Panc1 (cell line): ENCODE results near the gene TBC1D24. TPM values are rescaled to one million over a fixed set of nuclear protein-coding genes. Genes with fewer than 3 reads are reported as not detected.

Experiments used
- ATAC-seq: fragments of 200-7000 bp; cut with Tn5 transposase; 2 replicates; pipeline ENCODE4 v1.9.1; 2020; ENCODE audit warnings: mild to moderate bottlenecking, moderate library complexity
- BruUV-seq: library from RNA; stranded (reverse); fragments of 400-500 nt; replicated peaks from 2 replicates; lab custom pipeline; 2021; lab: Mats Ljungman, UMichigan
- CTCF ChIA-PET: fragments of 300-600 bp; sonication (Branson Sonifier 250); formaldehyde crosslinking; loops from one replicate; lab custom pipeline; 2022; ENCODE audit warnings: antibody characterized with exemption; lab: Charles Lee
- POLR2A ChIA-PET: fragments of 300-600 bp; sonication (Branson Sonifier 250); formaldehyde crosslinking; loops from one replicate; lab custom pipeline; 2022; ENCODE audit warnings: antibody characterized with exemption; lab: Charles Lee
- DNase-seq: peaks from one replicate; pipeline ENCODE4 v3.0.0-alpha.2; 2010; ENCODE audit warnings: low read depth, low spot score
- H3K27ac ChIP-seq: 2 replicates; pipeline ENCODE4 v1.5.1; 2011; ENCODE audit warnings: mild to moderate bottlenecking, low read length, inconsistent platforms
- H3K27me3 ChIP-seq: fragments of 200-500 bp; sonication (Bioruptor generic); 2 replicates; pipeline ENCODE4 v1.6.0; 2014; ENCODE audit warnings: low read length, inconsistent platforms; ENCODE audit not compliant: control insufficient read depth, insufficient read depth
- H3K36me3 ChIP-seq: fragments of 200-500 bp; sonication (Bioruptor generic); 2 replicates; pipeline ENCODE4 v1.5.1; 2014; ENCODE audit warnings: inconsistent platforms, mild to moderate bottlenecking, low read length, moderate library complexity; ENCODE audit not compliant: control insufficient read depth, insufficient read depth
- H3K4me1 ChIP-seq: 2 replicates; pipeline ENCODE4 v1.5.1; 2011; ENCODE audit warnings: inconsistent platforms, mild to moderate bottlenecking, low read length, moderate library complexity; ENCODE audit not compliant: control insufficient read depth, insufficient read depth
- H3K4me3 ChIP-seq, 2 experiments: 2 replicates each; pipeline ENCODE4 v1.5.1; 2011 to 2012; ENCODE audit warnings: low read depth in 2 of 2, low read length in 2 of 2, mild to moderate bottlenecking in 2 of 2, inconsistent platforms in 1 of 2, moderate library complexity in 1 of 2
- H3K9me3 ChIP-seq: fragments of 200-500 bp; sonication (Bioruptor generic); 2 replicates; pipeline ENCODE4 v1.5.1; 2014; ENCODE audit warnings: low read depth, mild to moderate bottlenecking, inconsistent platforms, low read length, moderate library complexity; ENCODE audit not compliant: control insufficient read depth, insufficient read depth
- POLR2AphosphoS5 ChIP-seq: IDR thresholded peaks from 2 replicates; pipeline ENCODE4 v1.6.1; 2012; ENCODE audit warnings: mild to moderate bottlenecking, low read depth, low read length, moderate library complexity
- SIN3A ChIP-seq: IDR thresholded peaks from 2 replicates; pipeline ENCODE4 v1.6.1; 2012; ENCODE audit warnings: low read depth, mild to moderate bottlenecking, low read length, moderate library complexity, borderline replicate concordance; ENCODE audit not compliant: insufficient read depth
- TCF7L2 ChIP-seq: IDR thresholded peaks from 2 replicates; pipeline ENCODE4 v1.6.1; 2011; ENCODE audit warnings: mild to moderate bottlenecking, low read depth, low read length, inconsistent platforms
- in situ Hi-C: cut with HindIII; loops from 2 replicates; pipeline ENCODE4 v1.10.0; 2016; ENCODE audit warnings: low sequenced_read_pairs, low pct_unique_long_range_greater_than_20kb
- intact Hi-C: fragments of 100-400 bp; cut with micrococcal nuclease; formaldehyde crosslinking; loops from one replicate; pipeline ENCODE4 v1.10.0; 2022; ENCODE audit not compliant: unreplicated experiment
- total RNA-seq: library from RNA; stranded (reverse); gene quantifications from one replicate; pipeline ENCODE4 v1.2.1, GENCODE V29; 2021; ENCODE audit not compliant: unreplicated experiment
- TF ChIP-seq, protein P1 (sequence below), 2 experiments: IDR thresholded peaks; 2 replicates each; pipeline ENCODE4 v1.6.1; 2011 to 2012; ENCODE audit warnings: low read depth in 2 of 2, control low read depth in 1 of 2, low read length in 1 of 2, mild to moderate bottlenecking in 1 of 2, moderate library complexity in 1 of 2; ENCODE audit not compliant: insufficient read depth in 1 of 2
- TF ChIP-seq, protein P2 (sequence below): fragments of 450-650 bp; IDR thresholded peaks from 2 replicates; pipeline ENCODE4 v1.5.1; 2017; ENCODE audit warnings: mild to moderate bottlenecking

Gene TBC1D24
- total RNA-seq, 1 experiment from 2014 or later: 26.7 TPM

DNA sequence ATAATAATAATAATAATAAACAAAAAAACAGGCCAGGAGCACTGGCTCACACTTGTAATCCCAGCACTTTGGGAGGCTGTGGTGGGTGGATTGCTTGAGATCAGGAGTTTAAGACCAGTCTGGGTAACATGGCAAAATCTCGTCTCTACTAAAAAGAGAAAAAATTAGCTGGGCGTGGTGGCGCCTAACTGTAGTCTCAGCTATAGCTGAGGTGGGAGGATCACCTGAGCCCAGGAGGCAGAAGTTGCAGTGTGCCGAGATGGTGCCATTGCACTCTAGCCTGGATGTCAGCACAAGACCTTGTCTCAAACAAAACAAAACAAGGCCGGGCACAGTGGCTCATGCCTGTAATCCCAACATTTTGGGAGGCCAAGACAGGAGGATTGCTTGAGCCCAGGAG, 20.1 kb downstream of the TBC1D24 start:
- ATAC-seq: no peak
- no peak for TF ChIP-seq TCF7L2
- no peak for TF ChIP-seq SIN3A
- TF ChIP-seq, protein P1, sequence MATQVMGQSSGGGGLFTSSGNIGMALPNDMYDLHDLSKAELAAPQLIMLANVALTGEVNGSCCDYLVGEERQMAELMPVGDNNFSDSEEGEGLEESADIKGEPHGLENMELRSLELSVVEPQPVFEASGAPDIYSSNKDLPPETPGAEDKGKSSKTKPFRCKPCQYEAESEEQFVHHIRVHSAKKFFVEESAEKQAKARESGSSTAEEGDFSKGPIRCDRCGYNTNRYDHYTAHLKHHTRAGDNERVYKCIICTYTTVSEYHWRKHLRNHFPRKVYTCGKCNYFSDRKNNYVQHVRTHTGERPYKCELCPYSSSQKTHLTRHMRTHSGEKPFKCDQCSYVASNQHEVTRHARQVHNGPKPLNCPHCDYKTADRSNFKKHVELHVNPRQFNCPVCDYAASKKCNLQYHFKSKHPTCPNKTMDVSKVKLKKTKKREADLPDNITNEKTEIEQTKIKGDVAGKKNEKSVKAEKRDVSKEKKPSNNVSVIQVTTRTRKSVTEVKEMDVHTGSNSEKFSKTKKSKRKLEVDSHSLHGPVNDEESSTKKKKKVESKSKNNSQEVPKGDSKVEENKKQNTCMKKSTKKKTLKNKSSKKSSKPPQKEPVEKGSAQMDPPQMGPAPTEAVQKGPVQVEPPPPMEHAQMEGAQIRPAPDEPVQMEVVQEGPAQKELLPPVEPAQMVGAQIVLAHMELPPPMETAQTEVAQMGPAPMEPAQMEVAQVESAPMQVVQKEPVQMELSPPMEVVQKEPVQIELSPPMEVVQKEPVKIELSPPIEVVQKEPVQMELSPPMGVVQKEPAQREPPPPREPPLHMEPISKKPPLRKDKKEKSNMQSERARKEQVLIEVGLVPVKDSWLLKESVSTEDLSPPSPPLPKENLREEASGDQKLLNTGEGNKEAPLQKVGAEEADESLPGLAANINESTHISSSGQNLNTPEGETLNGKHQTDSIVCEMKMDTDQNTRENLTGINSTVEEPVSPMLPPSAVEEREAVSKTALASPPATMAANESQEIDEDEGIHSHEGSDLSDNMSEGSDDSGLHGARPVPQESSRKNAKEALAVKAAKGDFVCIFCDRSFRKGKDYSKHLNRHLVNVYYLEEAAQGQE (IDR thresholded peaks at IDR 0.05; ENCODE audit: insufficient read depth in 1 of 2, low read depth in 2 of 2, low read length in 1 of 2): no peak
- TF ChIP-seq POLR2AphosphoS5: no peak
- TF ChIP-seq, protein P2, sequence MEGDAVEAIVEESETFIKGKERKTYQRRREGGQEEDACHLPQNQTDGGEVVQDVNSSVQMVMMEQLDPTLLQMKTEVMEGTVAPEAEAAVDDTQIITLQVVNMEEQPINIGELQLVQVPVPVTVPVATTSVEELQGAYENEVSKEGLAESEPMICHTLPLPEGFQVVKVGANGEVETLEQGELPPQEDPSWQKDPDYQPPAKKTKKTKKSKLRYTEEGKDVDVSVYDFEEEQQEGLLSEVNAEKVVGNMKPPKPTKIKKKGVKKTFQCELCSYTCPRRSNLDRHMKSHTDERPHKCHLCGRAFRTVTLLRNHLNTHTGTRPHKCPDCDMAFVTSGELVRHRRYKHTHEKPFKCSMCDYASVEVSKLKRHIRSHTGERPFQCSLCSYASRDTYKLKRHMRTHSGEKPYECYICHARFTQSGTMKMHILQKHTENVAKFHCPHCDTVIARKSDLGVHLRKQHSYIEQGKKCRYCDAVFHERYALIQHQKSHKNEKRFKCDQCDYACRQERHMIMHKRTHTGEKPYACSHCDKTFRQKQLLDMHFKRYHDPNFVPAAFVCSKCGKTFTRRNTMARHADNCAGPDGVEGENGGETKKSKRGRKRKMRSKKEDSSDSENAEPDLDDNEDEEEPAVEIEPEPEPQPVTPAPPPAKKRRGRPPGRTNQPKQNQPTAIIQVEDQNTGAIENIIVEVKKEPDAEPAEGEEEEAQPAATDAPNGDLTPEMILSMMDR: no peak
- in situ Hi-C loops (no loop called here), intact Hi-C loops (no loop called here)
- POLR2A ChIA-PET: no interaction called here
- DNase-seq: no peak
- CTCF ChIA-PET: no interaction called here
- no peaks in the 10 kb centered on the region for H3K9me3 ChIP-seq
- BruUV-seq: no TSS peak
- no peaks in the 10 kb centered on the region for H3K36me3 ChIP-seq
- H3K4me1 ChIP-seq: no peaks in the 10 kb centered on the region
- no peak overlapping the region for H3K27ac ChIP-seq
- no peaks in the 10 kb centered on the region for H3K27me3 ChIP-seq
- no peak overlapping the region for H3K4me3 ChIP-seq

DNA sequence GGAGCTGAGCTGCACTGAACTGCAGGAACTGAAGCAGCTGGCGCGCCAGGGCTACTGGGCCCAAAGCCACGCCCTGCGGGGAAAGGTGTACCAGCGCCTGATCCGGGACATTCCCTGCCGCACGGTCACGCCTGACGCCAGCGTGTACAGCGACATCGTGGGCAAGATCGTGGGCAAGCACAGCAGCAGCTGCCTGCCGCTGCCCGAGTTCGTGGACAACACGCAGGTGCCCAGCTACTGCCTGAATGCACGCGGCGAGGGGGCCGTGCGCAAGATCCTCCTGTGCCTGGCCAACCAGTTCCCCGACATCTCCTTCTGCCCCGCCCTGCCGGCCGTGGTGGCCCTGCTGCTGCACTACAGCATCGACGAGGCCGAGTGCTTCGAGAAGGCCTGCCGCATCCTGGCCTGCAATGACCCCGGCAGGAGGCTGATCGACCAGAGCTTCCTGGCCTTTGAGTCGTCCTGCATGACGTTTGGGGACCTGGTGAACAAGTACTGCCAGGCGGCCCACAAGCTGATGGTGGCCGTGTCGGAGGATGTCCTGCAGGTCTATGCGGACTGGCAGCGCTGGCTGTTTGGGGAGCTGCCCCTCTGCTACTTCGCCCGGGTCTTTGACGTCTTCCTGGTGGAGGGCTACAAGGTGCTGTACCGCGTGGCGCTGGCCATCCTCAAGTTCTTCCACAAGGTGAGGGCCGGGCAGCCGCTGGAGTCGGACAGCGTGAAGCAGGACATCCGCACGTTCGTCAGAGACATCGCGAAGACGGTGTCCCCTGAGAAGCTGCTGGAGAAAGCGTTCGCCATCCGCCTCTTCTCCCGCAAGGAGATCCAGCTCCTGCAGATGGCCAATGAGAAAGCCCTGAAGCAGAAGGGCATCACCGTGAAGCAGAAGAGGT, 21.5 kb downstream of the TBC1D24 start:
- Histone ChIP-seq H3K27ac (no peak overlapping the region), H3K36me3 (no peaks in the 10 kb centered on the region), H3K4me3 (no peak overlapping the region), H3K4me1 (peaks cover 7% of the 10 kb centered on the region), H3K9me3 (no peaks in the 10 kb centered on the region), H3K27me3 (no peaks in the 10 kb centered on the region)
- no peak for DNase-seq
- in situ Hi-C loops (no loop called here), intact Hi-C loops (no loop called here)
- POLR2A ChIA-PET: no interaction called here
- CTCF ChIA-PET: no interaction called here
- TF ChIP-seq, protein P2: no peak
- TF ChIP-seq TCF7L2 (no peak), POLR2AphosphoS5 (no peak), SIN3A (no peak)
- TF ChIP-seq, protein P1 (IDR thresholded peaks at IDR 0.05; ENCODE audit: insufficient read depth in 1 of 2, low read depth in 2 of 2, low read length in 1 of 2): no peak
- no peak for ATAC-seq
- no TSS peak for BruUV-seq
